Skeletal muscle tissue (tissue), 4 donors: Measurements from ENCODE around the gene RACK1. TPM values are rescaled to one million over a fixed set of nuclear protein-coding genes. Genes with fewer than 3 reads are reported as not detected.
A peak's percentile ranks its signal among the peaks of the same experiment; 100 is the strongest.
"Not testable (repeated sequence)": the region's sequence is repeated elsewhere in the genome, so short reads cannot be mapped to it uniquely, and the experiment has no call there.

Source experiments
- H3K27ac ChIP-seq: one replicate; pipeline ENCODE4 v1.7.0; 2013; ENCODE audit warnings: mild to moderate bottlenecking, low read depth, low read length, inconsistent platforms
- H3K27me3 ChIP-seq, 3 donors: one replicate each; pipeline ENCODE4 v1.7.0; 2013; ENCODE audit warnings: low read length in 3 of 3; ENCODE audit not compliant: control insufficient read depth in 3 of 3, insufficient read depth in 3 of 3
- H3K36me3 ChIP-seq, 3 donors: one replicate each; pipeline ENCODE4 v1.7.0; 2013; ENCODE audit warnings: low read length in 3 of 3; ENCODE audit not compliant: control insufficient read depth in 3 of 3, insufficient read depth in 3 of 3
- H3K4me1 ChIP-seq, 3 donors: one replicate each; pipeline ENCODE4 v1.7.0; 2013; ENCODE audit warnings: low read length in 3 of 3, mild to moderate bottlenecking in 3 of 3; ENCODE audit not compliant: control insufficient read depth in 3 of 3, insufficient read depth in 3 of 3
- H3K4me3 ChIP-seq, 3 donors: one replicate each; pipeline ENCODE4 v1.7.0; 2013; ENCODE audit warnings: low read length in 3 of 3
- H3K9ac ChIP-seq, 3 donors: one replicate each; pipeline ENCODE4 v1.7.0; 2013; ENCODE audit warnings: low read length in 3 of 3, mild to moderate bottlenecking in 3 of 3, moderate library complexity in 2 of 3, low read depth in 1 of 3
- H3K9me3 ChIP-seq, 3 donors: one replicate each; pipeline ENCODE4 v1.7.0; 2013; ENCODE audit warnings: low read length in 3 of 3; ENCODE audit not compliant: control insufficient read depth in 3 of 3
- total RNA-seq: library from RNA; depleted of rRNA; stranded (reverse); fragments of >200 nt; gene quantifications from one replicate; pipeline ENCODE4 v1.2.3, GENCODE V29; 2014
- donor health status: Osteomylitis.

RACK1 gene
- total RNA-seq, 1 donor from 2014 or later: 4,748 TPM

DNA sequence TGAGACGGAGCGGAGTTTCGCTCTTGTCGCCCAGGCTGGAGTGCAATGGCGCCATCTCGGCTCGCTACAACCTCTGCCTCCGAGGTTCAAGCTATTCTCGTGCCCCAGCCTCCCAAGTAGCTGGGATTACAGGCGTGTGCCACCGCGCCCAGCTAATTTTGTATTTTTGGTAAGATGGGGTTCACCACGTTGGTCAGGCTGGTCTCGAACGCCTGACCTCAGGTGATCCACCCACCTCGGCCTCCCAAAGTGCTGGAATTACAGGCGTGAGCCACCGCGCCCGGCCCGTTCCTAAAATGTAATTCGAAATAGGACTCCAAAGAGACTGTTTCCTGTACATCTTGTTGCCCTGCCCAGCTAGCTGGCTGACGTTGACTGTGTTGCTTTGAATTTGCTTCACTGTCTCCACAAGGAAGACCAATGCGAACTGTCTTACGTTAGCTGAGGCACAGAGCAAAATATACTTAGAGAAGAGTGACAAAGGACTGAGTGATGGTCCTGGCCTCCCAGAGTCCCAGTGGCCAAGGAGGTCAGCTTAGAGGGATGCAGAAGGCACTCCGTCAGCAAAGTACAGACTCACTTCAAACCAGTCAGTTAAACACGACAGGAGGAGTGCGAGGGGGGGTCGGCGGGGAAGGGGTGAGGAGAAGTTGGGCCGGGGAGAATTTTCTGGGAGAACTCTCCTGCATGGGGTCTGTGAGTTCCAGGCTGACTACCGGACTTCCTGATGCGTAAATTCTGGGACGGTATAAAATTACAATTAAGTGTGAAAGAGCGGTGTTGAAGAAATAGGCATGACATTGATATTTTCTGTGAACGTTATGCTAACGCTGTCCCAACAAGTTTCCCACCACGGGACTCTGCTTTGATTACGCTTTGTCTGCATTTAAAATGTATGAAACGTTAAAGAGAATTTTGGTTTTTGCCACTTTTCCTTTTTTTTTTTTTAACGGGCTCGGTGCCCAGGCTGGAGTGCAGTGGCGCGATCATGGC, 27.4 kb downstream of the RACK1 start:
- Histone ChIP-seq H3K36me3 (no peaks in the 10 kb centered on the region), H3K27me3 (no peaks in the 10 kb centered on the region), H3K27ac (peak overlapping the region; percentile 25), H3K9ac (peak overlapping the region; percentile 39 to 81 (median 63)), H3K4me1 (peaks cover 29 to 44% (median 35%) of the 10 kb centered on the region in 3 donors), H3K4me3 (peak overlapping the region; percentile 47 to 71 (median 70)), H3K9me3 (no peaks in the 10 kb centered on the region)

GRCh38 chr5:181214249-181214648, 29.5 kb downstream of the RACK1 start:
- not testable (repeated sequence) for H3K9ac ChIP-seq, H3K27me3 ChIP-seq
- peak overlapping the region; percentile 61 for H3K27ac ChIP-seq

GRCh38 chr5:181212934-181213333, 30.8 kb downstream of the RACK1 start:
- Histone ChIP-seq H3K4me3 (peak overlapping the region; percentile 22 to 53 (median 49)), H3K9me3 (no peaks in the 10 kb centered on the region), H3K4me1 (peaks cover 29 to 45% (median 40%) of the 10 kb centered on the region in 3 donors), H3K36me3 (no peaks in the 10 kb centered on the region), H3K27me3 (no peaks in the 10 kb centered on the region), H3K9ac (peak overlapping the region in 2 of 3 donors; percentile 63 to 76), H3K27ac (peak overlapping the region; percentile 61)

More at GRCh38 chr5:181214249-181214648, 29.5 kb downstream of the RACK1 start:
- H3K36me3 ChIP-seq, H3K4me3 ChIP-seq, H3K9me3 ChIP-seq: not testable (repeated sequence)
- peaks cover 29 to 46% (median 40%) of the 10 kb centered on the region in 3 donors for H3K4me1 ChIP-seq

- Histone ChIP-seq H3K36me3 (no peaks in the 10 kb centered on the region), H3K4me3 (peak overlapping the region; percentile 25 to 53 (median 49)), H3K9ac (peak overlapping the region in 2 of 3 donors; percentile 19 to 63), H3K9me3 (no peaks in the 10 kb centered on the region), H3K27me3 (no peaks in the 10 kb centered on the region), H3K27ac (peak overlapping the region; percentile 61), H3K4me1 (peaks cover 21 to 42% (median 35%) of the 10 kb centered on the region in 3 donors)
These were observed 31.6 kb downstream of the RACK1 start for GRCh38 chr5:181212080-181212479.

DNA sequence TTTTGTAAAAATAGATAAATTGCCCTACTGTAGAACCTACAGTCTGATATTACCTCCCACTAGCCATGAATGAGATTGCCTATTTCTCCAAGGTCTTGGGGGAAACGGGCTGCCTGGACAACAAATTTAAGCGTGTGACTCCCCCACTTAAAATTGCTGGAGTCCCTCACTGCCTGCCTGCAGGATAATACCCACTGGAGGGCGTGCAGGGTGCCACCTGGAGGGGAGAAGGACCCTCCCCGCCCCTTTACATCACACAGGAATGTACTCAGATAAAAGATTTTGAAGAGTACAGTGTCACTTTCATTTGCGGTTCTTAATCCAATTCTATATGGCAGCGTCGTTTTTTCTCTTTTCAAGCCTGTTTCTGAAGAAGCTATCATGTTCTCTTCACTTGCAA, 32.5 kb downstream of the RACK1 start:
- H3K9me3 ChIP-seq: no peaks in the 10 kb centered on the region
- peaks cover 20 to 46% (median 37%) of the 10 kb centered on the region in 3 donors for H3K4me1 ChIP-seq
- H3K36me3 ChIP-seq: no peaks in the 10 kb centered on the region
- no peak overlapping the region for H3K27ac ChIP-seq
- H3K27me3 ChIP-seq: no peaks in the 10 kb centered on the region
- H3K4me3 ChIP-seq: no peak overlapping the region
- H3K9ac ChIP-seq: no peak overlapping the region

DNA sequence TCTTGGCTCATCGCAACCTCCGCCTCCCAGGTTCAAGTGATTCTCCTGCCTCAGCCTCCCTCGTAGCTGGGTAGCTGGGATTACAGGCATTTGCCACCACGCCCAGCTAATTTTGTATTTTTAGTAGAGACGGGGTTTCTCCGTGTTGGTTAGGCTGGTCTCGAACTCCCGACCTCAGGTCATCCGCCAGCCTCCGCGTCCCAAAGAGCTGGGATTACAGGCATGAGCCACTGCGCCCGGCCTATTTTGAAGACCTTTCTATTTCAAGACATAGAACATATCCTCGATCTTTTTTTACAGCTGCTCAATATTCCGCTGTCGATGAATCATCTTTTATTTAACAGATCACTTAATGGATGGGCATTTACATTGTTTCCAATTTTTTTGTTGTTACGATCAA, 33.0 kb downstream of the RACK1 start:
- not testable (repeated sequence) for H3K36me3 ChIP-seq, H3K27me3 ChIP-seq, H3K9me3 ChIP-seq, H3K4me3 ChIP-seq, H3K27ac ChIP-seq, H3K9ac ChIP-seq
- H3K4me1 ChIP-seq: peaks cover 23 to 47% (median 41%) of the 10 kb centered on the region in 3 donors

- peaks cover 27 to 50% (median 43%) of the 10 kb centered on the region in 3 donors for H3K4me1 ChIP-seq
- H3K27ac ChIP-seq, H3K27me3 ChIP-seq, H3K4me3 ChIP-seq, H3K9ac ChIP-seq, H3K36me3 ChIP-seq, H3K9me3 ChIP-seq: not testable (repeated sequence)
These were observed 33.6 kb downstream of the RACK1 start for GRCh38 chr5:181210148-181210547.

GRCh38 chr5:181209006-181209405, 34.7 kb downstream of the RACK1 start:
- H3K36me3 ChIP-seq, H3K27me3 ChIP-seq, H3K9ac ChIP-seq, H3K9me3 ChIP-seq, H3K4me3 ChIP-seq, H3K27ac ChIP-seq: not testable (repeated sequence)
- peaks cover 27 to 45% (median 41%) of the 10 kb centered on the region in 3 donors for H3K4me1 ChIP-seq

- Histone ChIP-seq H3K9me3 (no peaks in the 10 kb centered on the region), H3K27ac (no peak overlapping the region), H3K4me1 (peaks cover 27 to 46% (median 43%) of the 10 kb centered on the region in 3 donors), H3K4me3 (no peak overlapping the region), H3K27me3 (no peaks in the 10 kb centered on the region), H3K9ac (no peak overlapping the region), H3K36me3 (peaks cover 0 to 4% (median 0%) of the 10 kb centered on the region in 3 donors)
These were observed 35.8 kb downstream of the RACK1 start for GRCh38 chr5:181207960-181208253.
